Stimulated activated CD4-positive, alpha-beta T cell treated with anti-CD3 and anti-CD28 coated beads, TNF-alpha, amount 100 ng/mL, for 1 hour (primary cell): Measurements from ENCODE around the gene RFFL.
"Not testable (repeated sequence)": the region's sequence is repeated elsewhere in the genome, so short reads cannot be mapped to it uniquely, and the experiment has no call there.

Experiments used
- DNase-seq, 3 donors: peaks; one replicate each; pipeline ENCODE4 v3.0.0-alpha.2; 2020; ENCODE audit warnings: low read depth in 3 of 3, low spot score in 1 of 3

Gene RFFL, protein sequence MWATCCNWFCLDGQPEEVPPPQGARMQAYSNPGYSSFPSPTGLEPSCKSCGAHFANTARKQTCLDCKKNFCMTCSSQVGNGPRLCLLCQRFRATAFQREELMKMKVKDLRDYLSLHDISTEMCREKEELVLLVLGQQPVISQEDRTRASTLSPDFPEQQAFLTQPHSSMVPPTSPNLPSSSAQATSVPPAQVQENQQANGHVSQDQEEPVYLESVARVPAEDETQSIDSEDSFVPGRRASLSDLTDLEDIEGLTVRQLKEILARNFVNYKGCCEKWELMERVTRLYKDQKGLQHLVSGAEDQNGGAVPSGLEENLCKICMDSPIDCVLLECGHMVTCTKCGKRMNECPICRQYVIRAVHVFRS

DNA sequence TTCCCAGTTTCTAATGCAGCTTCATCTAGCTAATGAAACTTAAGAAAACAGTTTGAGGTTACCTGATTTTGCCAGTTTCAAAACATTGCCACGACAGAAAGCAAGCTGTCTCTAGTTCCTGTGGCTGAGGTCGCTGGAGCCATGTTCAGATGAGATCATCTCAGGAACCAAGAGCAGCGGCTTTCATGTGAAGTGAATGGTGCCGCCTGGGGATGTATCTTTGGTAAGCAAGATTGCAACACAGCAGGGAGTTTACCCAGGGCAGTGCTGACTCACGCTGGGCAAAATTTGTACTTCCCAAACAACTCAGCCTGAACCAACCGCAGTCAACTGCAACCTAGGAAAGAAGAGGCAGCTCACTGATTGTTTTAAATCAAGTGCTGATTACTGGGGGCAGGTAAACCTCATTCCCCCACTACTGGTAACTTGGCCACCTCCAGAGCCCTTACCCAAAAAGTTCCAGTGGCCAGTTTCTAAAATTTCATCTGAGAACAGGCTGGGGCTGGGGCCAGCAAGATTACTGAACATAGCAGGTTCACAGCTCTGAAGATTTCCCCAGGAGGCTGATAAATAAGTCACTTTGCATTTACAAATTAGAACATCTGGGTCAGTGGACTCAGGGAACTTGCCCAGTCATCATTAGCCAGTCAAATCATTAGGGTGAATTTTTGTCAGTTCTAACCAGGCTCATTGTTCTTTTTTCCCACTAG is at the start of gene RFFL:
Gene RFFL, minus strand, starts transcription at position 194 of the 710 bp plus-strand sequence. CDS start 37,154 bp downstream, outside the sequence.
- DNase-seq, result peak; percentile 58 to 75 (median 70)

DNA sequence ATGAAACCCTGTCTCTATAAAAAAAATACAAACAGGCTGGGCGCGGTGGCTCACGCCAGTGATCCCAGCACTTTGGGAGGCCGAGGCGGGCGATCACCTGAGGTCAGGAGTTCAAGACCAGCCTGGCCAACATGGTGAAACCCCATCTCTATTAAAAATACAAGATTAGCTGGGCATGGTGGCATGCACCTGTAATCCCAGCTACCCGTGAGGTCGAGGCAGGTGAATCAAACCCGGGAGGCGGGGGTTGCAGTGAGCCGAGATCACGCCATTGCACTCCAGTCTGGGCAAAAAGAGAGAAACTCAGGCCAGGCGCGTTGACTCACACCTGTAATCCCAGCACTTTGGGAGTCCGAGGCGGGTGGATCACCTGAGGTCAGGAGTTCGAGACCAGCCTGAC is 47.3 kb upstream of the RFFL start:
- DNase-seq, result not testable (repeated sequence)

DNA sequence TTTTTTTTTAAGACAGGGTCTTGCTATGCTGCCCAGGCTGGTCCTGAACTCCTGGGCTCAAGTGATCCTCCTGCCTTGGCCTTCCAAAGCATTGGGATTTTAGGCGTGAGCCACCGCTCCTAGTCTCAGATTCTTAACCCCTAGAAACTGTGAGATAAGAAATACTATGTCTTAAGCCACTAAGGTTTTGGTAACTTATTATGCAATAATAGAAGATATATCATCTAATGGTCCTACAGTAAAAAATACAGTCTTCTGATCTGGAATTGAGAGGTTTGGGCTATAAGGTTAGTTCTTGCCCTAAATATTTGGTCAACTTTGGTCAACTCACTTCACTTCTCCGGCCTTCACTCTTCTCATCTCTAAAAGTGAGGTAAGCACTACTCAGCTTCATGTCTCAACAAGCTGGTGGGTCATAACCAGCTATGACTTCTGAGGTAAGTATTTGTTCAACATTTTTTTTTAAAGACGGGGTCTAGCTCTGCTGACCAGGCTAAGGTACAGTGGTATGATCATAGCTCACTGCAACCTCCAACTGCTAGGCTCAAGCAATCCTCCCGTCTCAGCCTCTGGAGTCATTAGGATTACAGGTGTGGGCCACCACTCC is 41.4 kb upstream of the RFFL start:
- no peak for DNase-seq

DNA sequence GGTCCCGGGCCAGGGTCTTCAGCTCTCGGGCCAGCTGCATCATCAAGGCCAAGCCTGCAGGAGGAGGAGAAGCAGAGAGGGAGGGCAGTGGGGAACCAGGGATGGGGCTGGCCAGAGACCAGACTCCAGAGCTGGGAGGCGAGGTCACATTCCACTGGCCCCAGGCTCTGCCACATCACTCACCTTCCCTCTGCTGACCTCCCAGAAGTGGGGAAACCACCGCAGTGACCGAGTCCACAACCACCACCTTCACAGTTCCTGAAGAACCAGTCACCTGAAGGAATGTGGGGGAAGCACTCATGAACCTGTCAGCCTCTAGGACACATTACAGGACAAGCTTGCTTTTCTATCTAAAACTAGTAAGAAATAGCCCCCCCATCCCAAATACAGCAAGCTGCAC is 39.8 kb upstream of the RFFL start:
- DNase-seq, result no peak

DNA sequence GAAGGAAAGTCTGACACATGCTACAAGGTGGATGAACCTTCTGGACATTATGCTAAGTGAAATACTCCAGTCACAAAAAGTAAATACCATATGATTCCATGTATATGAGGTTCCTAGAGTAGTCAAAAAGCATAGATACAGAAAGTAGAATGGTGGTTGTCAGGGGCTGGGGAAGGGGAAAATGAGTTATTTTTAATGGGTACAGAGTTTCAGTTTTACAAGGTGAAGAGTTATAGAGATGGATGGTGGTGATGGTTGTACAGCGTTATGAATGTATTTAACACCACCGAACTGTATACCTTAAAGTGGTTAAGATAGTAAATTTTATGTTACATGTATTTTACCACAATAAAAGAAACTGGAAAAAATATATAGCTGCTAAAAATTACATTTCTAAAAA is 38.2 kb upstream of the RFFL start:
- DNase-seq, result no peak

DNA sequence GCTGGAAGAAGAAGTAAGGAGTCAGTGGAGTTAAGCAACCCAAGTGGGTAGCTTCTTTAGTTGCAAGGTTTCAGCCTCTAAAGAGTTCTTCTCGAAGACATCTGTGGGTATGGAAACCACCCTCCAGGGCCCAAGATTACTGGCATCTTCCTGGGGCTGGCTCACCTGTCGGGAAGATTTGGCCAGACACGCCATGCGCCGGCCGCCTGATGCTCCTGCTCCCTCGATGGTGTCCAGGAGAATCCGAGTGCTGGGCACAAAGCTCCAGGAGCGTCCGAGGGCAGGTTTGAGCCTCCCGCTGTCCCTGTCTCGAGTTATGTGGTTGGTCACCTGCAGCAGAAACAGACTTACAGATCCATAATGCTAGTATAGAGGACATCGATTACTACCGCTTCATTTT is 37.5 kb upstream of the RFFL start:
- no peak for DNase-seq

DNA sequence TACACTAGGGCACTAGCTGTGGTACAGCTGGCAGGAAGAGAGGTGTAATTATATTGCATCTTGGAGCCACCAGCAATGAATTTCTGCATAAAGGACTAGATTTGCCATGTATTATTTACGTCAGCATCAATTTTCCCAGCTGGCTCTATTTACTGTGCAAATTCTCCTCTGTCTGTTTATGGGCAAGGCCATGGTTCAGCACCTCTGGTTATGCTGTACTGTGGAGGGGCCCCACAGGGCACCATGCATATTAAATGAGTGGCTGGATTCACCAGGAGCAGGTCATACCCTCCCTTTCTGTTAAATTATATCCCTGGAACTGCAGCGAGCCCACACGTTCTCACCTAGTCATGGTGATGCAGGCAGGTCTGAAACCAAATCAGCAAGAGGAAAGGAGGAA is 36.4 kb upstream of the RFFL start:
- DNase-seq, result no peak

DNA sequence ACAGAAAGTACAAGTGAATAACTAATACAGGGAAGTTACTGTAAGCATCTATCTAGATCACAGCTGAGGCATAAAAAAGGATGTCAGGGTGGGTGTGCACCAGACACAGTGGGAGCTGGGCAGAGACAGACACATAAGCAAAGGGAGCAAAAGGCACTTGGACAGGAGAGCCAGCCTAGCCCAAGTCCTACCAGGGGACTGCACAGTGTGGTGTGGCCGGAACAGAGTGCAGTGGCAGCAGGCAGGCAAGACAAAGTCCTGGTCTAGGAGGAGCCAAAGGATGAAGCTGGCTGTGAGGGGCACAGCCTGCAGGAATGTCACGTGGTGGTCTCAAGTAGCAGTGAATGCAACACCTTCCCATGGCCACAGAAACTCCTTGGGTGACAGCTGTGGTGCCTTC is 34.3 kb upstream of the RFFL start:
- no peak for DNase-seq

DNA sequence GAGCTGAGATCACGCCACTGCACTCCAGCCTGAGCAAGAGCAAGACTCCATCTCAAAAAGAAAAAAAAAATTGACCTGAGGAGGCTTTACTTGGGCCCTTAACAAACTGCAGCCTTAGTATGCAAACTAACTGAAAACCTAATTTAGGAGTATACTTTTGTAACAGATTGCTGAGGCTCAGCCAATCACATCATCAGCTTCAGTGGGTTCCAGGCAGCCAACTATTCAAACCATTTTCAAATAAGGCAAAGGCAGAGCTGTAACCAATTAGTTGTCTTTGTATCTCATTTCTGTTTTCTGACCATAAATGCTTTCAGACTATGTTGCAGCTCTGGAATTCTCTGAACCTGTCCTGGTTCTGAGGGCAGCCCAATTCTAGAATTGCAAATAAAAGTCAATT is 32.2 kb upstream of the RFFL start:
- no peak for DNase-seq

DNA sequence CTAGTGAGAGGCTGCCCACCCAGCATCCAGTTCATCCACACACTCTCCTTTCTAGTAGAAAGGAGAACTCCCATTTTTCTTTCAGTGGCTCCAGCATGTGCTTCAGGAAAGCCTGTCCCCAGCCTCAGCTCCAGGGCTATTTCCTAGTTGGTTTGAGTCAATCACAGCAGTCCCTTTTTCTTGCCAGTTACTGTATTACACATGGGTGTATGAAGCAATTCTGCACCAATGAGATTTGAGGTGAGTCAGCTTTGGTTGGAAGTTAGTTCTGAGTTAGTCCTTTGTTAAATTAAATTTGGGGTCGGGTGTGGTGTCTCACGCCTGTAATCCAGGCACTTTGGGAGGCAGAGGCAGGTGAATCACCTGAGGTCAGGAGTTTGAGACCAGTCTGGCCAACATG is 31.4 kb upstream of the RFFL start:
- no peak for DNase-seq

DNA sequence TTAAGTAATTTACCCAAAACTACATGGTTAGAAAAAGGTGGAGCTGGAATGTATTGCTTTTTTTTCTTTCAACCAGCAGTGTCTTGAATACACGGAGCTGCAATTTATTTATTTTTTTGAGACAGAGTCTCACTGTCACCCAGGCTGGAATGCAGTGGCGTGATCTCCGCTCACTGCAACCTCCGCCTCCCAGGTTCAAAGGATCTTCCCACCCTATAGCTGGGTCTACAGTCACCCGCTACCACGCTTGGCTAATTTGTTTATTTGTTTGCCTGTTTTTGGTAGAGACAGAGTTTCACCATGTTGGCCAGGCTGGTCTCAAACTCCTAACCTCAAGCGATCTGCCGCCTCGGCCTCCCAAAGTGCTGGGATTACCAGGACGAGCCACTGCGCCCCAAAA is 27.2 kb upstream of the RFFL start:
- not testable (repeated sequence) for DNase-seq

DNA sequence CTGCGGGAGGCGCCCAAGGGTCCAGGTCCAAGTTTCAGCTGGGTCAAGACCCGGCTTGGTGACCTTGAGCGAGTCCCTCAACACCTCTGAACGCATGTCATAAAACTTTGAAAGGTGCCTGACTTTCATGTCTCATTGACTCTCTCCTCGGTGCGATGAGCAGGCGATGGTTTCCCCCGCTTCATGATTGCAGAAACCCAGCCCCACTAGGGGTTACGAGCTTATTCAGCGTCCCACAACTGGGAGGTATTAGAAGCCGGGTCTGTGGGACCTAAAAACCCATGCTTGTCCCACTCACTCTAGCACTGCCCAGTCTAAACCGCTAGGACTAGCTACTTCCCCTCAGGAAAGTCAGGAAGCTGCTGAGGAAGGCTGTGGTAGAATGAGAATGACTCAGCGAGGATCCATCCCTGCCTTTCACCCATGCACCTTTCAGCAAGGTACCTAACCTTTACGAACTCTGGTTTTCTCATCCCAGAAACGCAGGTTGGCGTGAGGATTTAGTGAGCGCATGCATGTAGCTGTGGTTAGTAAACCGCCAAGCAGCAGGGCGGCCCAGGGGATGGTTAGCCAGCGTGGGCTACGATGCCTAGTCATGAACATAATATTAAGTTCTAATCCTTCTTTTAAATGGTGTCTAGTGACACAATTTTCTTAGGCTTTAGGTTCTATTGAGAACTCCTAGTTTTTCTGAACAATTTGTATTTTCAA is 26.2 kb upstream of the RFFL start:
- DNase-seq, result peak; percentile 6 to 22 (median 13)

DNA sequence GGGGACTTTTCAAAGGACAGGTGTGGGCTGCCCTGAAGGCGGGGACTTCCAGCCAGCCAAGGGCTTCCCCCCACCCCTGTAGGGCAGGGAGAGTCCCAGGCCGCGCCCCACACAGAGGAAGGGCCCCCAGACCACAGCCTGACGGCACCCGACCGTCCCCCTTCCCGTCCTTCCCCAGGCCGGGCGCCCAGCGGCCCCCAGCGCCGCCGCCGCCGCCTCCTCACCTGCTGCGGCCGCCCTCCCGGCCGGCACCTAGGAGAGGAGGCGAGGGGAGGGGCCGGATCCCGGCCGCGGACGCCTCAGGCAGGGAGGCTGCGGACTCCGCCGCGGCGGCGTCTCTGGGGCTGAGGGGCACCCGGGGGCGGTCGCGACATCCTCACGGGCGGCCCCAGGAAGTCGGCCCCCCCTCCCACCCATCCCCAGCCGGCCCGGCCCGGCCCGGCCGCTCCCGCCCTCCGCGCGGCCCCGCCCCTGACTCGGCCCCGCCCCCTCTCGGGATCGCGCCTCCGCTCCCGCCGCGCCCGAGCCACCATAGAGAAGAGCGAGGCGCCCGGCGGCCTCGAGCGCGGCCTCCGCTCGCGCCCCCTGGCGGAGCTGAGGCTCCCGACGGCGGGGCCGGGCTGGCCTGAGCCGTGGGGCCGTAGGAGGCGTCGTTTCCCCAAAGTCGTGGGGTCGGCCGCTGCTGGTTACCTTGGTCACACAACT is 25.5 kb upstream of the RFFL start:
- DNase-seq, result peak; percentile 79 to 91 (median 86)

DNA sequence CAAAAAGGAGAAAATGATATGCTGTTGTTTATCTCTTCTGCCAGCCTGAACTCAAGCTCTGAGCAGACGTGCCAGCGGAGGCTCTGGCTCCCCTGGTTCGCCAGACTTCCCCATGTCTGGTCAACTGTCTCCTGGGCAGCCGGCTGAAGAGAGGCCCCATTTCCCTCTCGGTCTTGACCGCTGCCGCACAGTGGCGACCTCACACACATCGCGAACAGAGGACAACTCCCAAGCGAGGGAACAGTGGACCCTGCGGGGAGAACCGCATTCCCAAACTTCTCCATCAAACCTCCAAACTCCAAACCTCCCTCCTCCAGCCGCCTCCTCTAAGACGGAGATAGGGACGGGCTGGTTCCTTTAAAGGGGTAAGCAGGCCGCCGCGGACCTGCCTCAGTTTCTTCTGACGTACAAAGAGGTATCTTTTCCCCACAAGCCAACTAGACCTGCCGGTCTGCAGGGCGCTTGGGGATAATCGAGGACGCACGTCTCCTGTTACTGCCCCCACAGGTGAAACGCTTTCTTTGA is 24.9 kb upstream of the RFFL start:
- no peak for DNase-seq

DNA sequence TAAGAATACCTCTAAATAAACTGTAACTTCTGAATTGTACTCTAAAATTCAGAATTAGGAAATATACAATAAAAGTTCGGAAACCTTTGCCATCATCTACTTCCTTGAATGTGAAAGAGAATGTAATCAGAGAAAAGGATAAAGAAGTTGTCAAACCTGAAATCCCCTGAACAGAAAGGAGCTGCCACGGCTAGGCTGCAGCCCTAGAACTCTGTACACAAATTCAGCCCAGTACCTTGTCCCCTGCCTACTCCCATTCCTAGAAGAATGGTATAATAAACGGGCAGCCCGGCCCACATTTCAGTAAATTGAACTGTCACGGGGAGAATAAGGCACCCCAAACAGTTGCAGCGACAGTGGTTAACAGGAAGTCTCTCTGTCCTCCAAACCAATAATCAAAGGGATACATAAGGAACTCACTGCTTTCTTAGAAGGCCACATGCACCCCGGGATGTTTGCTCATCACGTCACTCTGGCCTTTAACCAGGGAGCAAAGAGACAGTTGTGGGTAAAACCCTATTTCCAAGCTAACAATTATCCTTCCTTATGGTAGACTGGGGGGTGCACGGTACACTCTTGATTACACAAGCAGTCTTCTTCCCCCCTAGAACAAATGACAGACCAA is 24.3 kb upstream of the RFFL start:
- no peak for DNase-seq

DNA sequence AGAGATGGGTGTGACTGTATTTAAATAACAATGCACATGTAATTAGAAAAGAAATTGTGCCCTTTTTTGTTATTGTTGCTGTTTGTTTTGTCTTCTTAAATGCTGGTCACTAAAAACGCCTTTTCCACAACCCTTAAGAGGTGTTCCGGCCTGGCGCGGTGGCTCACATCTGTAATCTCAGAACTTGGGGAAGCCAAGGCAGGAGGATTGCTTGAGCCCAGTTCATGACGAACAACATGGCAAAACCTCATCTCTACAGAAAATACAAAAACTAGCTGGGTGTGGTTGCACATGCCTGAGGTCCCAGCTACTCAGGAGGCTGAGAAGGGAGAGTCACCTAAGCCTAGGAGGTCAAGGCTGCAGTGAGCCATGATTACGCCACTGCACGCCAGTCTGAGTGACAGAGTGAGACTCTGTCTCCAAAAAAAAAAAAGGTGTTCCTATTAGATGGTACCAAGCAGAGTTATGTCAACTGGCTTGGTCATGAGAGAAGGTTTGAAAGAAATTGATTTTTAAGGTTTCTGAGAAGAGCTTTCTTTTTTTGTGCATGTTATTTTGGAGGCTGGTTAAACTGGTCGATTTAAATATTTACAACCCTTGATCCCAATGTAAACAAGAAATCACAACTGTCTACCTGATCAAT is 23.5 kb upstream of the RFFL start:
- DNase-seq, result no peak

DNA sequence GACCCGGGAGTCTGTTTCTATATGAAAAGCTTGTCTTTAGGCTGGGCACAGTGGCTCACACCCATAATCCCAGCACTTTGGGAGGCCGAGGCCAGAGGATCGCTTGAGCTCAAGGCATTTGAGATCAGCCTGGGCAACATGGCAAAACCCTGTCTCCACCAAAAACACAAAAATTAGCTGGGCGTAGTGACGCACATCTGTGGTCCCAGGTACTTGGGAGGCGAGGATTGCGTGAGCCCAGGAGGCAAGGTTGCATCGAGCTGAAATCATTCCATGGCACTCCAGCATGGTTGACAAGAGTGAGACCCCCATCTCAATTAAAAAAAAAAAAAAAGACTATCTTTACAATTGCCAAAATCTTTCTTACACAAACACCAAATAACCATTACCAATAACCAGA is 22.7 kb upstream of the RFFL start:
- no peak for DNase-seq

DNA sequence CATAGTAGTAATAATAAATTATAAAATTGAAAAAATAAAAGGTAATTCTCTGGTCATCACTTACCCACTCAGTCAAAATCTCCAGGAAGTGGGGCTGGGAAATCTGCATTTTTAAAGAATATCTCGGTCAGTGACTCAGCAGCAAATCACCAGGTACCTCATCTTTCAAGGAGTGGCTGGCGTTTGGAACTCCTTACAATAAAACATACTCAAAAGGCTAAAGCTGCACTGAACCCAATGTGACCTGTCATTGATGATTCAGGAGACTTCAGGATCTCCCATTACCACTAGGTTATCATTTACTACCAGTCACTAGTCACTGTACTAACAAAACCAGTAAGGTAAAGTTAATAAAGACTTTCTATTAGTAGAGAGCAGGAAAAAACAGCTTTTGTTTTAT is 21.5 kb upstream of the RFFL start:
- DNase-seq, result no peak

DNA sequence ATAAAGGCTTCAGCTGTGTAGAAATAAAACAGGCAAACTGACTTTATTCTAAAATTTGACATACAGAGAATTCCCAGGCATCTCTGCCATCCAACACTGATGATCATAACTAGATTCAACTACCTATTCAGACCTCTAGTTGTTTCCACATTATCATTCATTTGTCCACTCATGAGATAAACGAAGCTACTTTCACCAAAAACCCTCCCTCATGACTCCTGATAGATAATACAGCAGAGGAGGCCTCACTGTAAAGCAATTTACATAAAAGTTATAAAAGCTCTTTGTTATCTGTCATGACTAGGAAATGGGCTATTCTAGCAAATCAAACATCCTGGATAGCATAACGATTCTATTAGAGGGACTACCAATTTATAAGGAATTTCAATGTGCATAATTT is 19.6 kb upstream of the RFFL start:
- no peak for DNase-seq
